HFFc6 (cell line): ENCODE measurements around the gene PHOSPHO2. TPM values are rescaled to one million over a fixed set of nuclear protein-coding genes. Genes with fewer than 3 reads are reported as not detected.
A peak's percentile ranks its signal among the peaks of the same experiment; 100 is the strongest.
"Not testable (repeated sequence)": the region's sequence is repeated elsewhere in the genome, so short reads cannot be mapped to it uniquely, and the experiment has no call there.

Experiments used
- DNase-seq: peaks from one replicate; pipeline ENCODE4 v3.0.0-alpha.2; 2018
- H3K27ac Mint-ChIP-seq: 2 replicates; pipeline ENCODE4 v1.8.0; 2020; ENCODE audit warnings: mild to moderate bottlenecking, mixed read lengths
- H3K27me3 Mint-ChIP-seq: 2 replicates; pipeline ENCODE4 v1.8.0; 2021; ENCODE audit warnings: mild to moderate bottlenecking, moderate library complexity, mixed read lengths; ENCODE audit not compliant: insufficient read depth
- H3K36me3 Mint-ChIP-seq: 2 replicates; pipeline ENCODE4 v1.8.0; 2021; ENCODE audit warnings: low read depth, mixed read lengths
- H3K4me1 Mint-ChIP-seq: 2 replicates; pipeline ENCODE4 v1.8.0; 2020; ENCODE audit warnings: low read depth, mixed read lengths
- H3K4me3 Mint-ChIP-seq: 2 replicates; pipeline ENCODE4 v1.8.0; 2020; ENCODE audit warnings: mild to moderate bottlenecking, moderate library complexity, mixed read lengths
- H3K9me3 Mint-ChIP-seq: 2 replicates; pipeline ENCODE4 v1.8.0; 2020; ENCODE audit warnings: mild to moderate bottlenecking, mixed read lengths
- total RNA-seq, 6 experiments: library from RNA; stranded (reverse); fragmentation: NEBNext Ultra II Directional; extraction: Animal tissue kit (Norgen Biotek cat#: 25700); gene quantifications; 2 replicates in 1 of 6; 3 replicates in 5 of 6; pipeline ENCODE4 v1.2.3, GENCODE V29; 2021
- TF ChIP-seq, protein P1 (sequence below): fragments of 200-600 bp; sonication (generic); IDR thresholded peaks from 2 replicates; pipeline ENCODE4 v1.5.0; 2021; ENCODE audit warnings: antibody characterized with exemption, mild to moderate bottlenecking

Gene PHOSPHO2
- total RNA-seq, 6 experiments from 2014 or later, result 1.6 to 2.6 (median 2.0) TPM

DNA sequence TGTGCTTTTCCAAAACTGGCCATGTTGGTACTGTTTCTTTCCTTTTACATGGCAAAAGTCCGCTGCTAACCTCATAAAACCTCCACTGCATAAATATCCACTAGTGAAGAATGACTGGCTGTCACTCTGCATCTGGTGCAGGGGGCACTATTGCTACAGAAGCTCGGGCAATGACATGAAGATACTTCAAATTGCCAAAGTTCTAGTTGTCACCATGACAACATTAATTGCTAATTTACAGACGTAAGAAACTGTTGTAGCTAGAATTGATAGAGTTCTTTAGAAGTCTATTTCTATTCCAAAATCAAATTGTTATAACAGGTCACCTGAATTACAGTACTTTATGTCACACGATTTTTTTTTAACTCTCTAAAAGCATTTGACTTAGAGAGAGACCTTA, 909 bp upstream of the PHOSPHO2 start:
- Mint-ChIP-seq H3K4me3 (peak overlapping the region; percentile 94), H3K27me3 (peaks cover 12% of the 10 kb centered on the region), H3K27ac (peak overlapping the region; percentile 99), H3K36me3 (peaks cover 5% of the 10 kb centered on the region; the same call in 1 of the 2 replicates), H3K9me3 (peaks cover 10% of the 10 kb centered on the region; the same call in 1 of the 2 replicates), H3K4me1 (peaks cover 23% of the 10 kb centered on the region)
- TF ChIP-seq, protein P1, sequence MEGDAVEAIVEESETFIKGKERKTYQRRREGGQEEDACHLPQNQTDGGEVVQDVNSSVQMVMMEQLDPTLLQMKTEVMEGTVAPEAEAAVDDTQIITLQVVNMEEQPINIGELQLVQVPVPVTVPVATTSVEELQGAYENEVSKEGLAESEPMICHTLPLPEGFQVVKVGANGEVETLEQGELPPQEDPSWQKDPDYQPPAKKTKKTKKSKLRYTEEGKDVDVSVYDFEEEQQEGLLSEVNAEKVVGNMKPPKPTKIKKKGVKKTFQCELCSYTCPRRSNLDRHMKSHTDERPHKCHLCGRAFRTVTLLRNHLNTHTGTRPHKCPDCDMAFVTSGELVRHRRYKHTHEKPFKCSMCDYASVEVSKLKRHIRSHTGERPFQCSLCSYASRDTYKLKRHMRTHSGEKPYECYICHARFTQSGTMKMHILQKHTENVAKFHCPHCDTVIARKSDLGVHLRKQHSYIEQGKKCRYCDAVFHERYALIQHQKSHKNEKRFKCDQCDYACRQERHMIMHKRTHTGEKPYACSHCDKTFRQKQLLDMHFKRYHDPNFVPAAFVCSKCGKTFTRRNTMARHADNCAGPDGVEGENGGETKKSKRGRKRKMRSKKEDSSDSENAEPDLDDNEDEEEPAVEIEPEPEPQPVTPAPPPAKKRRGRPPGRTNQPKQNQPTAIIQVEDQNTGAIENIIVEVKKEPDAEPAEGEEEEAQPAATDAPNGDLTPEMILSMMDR, result peak; percentile 37; the same call in 1 of the 2 replicates
- no peak for DNase-seq

DNA sequence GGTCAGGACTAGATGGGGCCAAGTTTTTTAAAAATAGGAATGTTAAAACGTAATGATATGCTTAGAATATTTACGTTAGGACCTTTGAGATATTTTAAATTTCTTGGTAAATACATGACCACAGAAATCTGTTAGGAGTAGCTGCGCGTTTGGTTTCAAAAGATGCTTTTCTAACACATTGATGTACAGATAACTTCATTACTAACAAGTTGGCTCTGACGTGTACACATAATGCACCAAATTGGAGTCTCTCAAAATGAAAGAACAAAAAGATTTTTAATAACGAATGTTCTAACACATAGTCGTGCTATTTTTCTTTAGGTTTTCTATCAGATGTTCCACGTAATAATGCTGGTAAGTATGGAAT, 608 bp downstream of the PHOSPHO2 start:
- Mint-ChIP-seq H3K4me1 (peaks cover 23% of the 10 kb centered on the region), H3K27ac (peak overlapping the region; percentile 99), H3K27me3 (peaks cover 8% of the 10 kb centered on the region), H3K9me3 (peaks cover 5% of the 10 kb centered on the region; the same call in 1 of the 2 replicates), H3K4me3 (peak overlapping the region; percentile 94), H3K36me3 (peaks cover 9% of the 10 kb centered on the region)
- DNase-seq, result no peak
- TF ChIP-seq, protein P1, result no peak

DNA sequence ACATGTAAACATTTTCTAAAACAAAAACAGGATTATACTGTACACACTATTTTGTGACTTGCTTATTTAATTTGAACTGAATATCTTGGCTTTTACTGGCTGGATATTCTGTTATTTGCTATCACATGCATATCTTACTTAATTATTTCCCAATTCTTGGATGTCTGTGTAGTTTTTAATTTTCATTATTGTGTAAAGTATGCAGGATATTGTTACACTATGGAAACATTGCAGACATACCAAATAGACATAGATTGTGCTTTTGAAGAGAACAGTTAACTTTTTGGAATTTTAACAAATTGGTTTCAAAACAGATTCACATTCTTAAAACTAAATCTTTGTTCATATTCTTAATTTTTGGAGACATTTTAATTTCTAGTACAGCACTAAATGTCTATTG, 2.1 kb downstream of the PHOSPHO2 start:
- Mint-ChIP-seq H3K27ac (no peak overlapping the region), H3K4me3 (no peak overlapping the region), H3K9me3 (no peaks in the 10 kb centered on the region), H3K27me3 (peaks cover 7% of the 10 kb centered on the region), H3K36me3 (peaks cover 4% of the 10 kb centered on the region; the same call in 1 of the 2 replicates), H3K4me1 (peaks cover 23% of the 10 kb centered on the region)
- TF ChIP-seq, protein P1, result no peak
- no peak for DNase-seq

DNA sequence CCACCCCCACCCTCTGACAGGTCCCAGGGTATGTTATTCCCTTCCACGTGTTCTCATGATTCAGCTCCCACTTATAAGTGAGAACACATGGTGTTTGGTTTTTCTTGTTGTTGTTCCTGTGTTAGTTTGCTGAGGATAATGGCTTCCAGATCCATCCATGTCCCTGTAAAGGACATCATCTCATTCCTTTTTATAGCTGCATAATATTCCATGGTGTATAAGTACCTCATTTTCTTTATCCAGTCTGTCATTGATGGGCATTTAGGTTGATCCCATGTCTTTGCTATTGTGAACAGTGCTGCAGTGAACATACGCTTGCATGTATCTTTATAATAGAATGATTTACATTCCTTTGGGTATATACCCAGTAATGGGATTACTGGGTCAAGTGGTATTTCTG, 4.9 kb downstream of the PHOSPHO2 start:
- not testable (repeated sequence) for H3K9me3 Mint-ChIP-seq, H3K36me3 Mint-ChIP-seq, DNase-seq, H3K27me3 Mint-ChIP-seq, H3K27ac Mint-ChIP-seq, H3K4me3 Mint-ChIP-seq
- H3K4me1 Mint-ChIP-seq, result peaks cover 14% of the 10 kb centered on the region

DNA sequence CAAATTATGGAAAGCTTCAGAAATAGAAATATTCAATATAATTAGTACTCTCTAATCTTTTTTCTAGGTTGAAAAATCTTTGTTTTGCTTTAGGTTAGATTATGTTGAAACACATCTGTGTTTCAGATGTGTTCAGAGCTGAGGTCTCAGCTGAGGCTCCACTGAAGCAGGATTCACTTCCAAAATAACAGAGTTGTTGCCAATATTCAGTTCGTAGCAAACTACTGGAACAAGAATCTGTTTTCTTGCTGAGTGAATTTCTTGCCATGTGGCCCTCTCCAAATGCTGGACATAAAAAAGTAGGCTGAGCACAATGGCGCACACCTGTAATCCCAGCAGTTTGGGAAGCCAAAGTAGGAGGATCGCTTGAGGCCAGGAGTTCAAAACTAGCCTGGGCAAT, 8.7 kb downstream of the PHOSPHO2 start:
- no peak overlapping the region for H3K4me3 Mint-ChIP-seq
- H3K27ac Mint-ChIP-seq, result no peak overlapping the region
- TF ChIP-seq, protein P1, result no peak
- H3K27me3 Mint-ChIP-seq, result no peaks in the 10 kb centered on the region
- no peak for DNase-seq
- no peaks in the 10 kb centered on the region for H3K9me3 Mint-ChIP-seq
- no peaks in the 10 kb centered on the region; the same call in 1 of the 2 replicates for H3K4me1 Mint-ChIP-seq
- peaks cover 4% of the 10 kb centered on the region; the same call in 1 of the 2 replicates for H3K36me3 Mint-ChIP-seq

DNA sequence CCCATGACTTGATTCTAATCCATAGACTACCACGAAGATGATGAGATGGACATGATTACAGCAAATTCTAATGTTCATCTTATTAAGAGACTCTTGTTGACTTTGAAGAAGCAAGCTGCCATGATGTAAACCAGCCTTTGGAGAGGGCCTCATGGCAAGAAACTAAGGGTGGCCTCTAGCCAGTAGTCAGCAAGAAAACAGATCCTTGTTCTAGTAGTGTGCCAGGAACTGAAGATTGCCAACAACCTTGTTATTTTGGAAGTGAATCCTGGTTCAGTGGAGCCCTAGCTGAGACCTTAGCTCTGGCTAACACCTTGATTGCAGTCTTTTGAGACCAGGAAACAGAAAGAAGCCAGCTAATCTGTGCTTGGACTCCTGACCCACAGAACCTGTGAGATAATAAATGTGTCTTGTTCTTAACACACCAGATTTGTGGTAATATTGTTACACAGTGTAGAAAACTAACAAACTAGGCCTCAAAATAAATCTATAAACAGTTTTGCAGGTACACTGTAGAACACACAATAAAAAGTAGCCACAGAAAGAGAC, 10.0 kb downstream of the PHOSPHO2 start:
- Mint-ChIP-seq H3K4me3 (no peak overlapping the region), H3K27me3 (no peaks in the 10 kb centered on the region), H3K36me3 (peaks cover under 1% of the 10 kb centered on the region; the same call in 1 of the 2 replicates), H3K27ac (no peak overlapping the region), H3K4me1 (no peaks in the 10 kb centered on the region), H3K9me3 (no peaks in the 10 kb centered on the region)
- TF ChIP-seq, protein P1, result no peak
- no peak for DNase-seq
